GM23338 (cell line): Measurements from ENCODE around the gene NETO2.
"Not testable (repeated sequence)": the region's sequence is repeated elsewhere in the genome, so short reads cannot be mapped to it uniquely, and the experiment has no call there.

Experiments used
- EZH2 ChIP-seq: fragments of 200-600 bp; sonication (generic); IDR thresholded peaks from one replicate; pipeline ENCODE4 v1.8.0; 2017; ENCODE audit warnings: antibody characterized with exemption, mild to moderate bottlenecking, low read depth; ENCODE audit not compliant: unreplicated experiment
- EZH2phosphoT487 ChIP-seq: fragments of 200-600 bp; sonication (generic); IDR thresholded peaks from one replicate; pipeline ENCODE4 v1.8.1; 2018; ENCODE audit warnings: antibody characterized with exemption; ENCODE audit not compliant: unreplicated experiment
- JUNB ChIP-seq: IDR thresholded peaks from one replicate; pipeline ENCODE4 v1.6.1; 2016; ENCODE audit warnings: antibody characterized with exemption; ENCODE audit not compliant: unreplicated experiment
- POLR2AphosphoS5 ChIP-seq: IDR thresholded peaks from 2 replicates; pipeline ENCODE4 v1.6.1; 2016; ENCODE audit warnings: antibody characterized with exemption, low read depth
- ZNF331 ChIP-seq: fragments of 250-450 bp; sonication (Bioruptor Pico); IDR thresholded peaks from 2 replicates; pipeline ENCODE4 v1.5.0; 2020; ENCODE audit warnings: low read depth, mild to moderate bottlenecking, moderate library complexity
- TF ChIP-seq, protein P1 (sequence below), 2 experiments: fragments of 200-600 bp in 1 of 2; sonication (generic) in 1 of 2; conservative IDR thresholded peaks; 2 replicates each; pipeline versions ENCODE4 v1.5.1 to v1.6.1; 2016 to 2017; ENCODE audit warnings: antibody characterized with exemption in 2 of 2, low read depth in 2 of 2, mild to moderate bottlenecking in 2 of 2, moderate library complexity in 1 of 2
- TF ChIP-seq, protein P2 (sequence below): IDR thresholded peaks from one replicate; pipeline ENCODE4 v1.6.1; 2018; ENCODE audit warnings: antibody characterized with exemption; ENCODE audit not compliant: unreplicated experiment
- TF ChIP-seq, protein P3 (sequence below): IDR thresholded peaks from 2 replicates; pipeline ENCODE4 v1.6.1; 2016; ENCODE audit warnings: antibody characterized with exemption

DNA sequence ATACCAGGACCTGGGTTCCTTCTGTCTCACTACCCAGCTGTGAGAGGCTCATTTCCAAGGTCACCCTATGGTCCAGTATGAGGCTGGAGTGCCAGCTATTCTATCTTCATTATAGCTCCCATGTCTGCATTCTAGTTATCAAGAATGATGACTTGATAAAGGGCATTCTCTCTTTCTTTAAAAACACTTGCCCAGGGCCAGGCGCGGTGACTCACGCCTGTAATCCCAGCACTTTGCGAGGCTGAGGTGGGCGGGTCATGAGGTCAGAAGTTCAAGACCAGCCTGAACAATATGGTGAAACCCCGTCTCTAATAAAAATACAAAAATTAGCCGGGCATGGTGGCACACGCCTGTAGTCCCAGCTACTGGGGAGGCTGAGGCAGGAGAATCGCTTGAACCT is 5.8 kb downstream of the NETO2 start:
- TF ChIP-seq EZH2; POLR2AphosphoS5; EZH2phosphoT487; ZNF331 (CRISPR knock-in tag); JUNB: not testable (repeated sequence)
- TF ChIP-seq, protein P1, sequence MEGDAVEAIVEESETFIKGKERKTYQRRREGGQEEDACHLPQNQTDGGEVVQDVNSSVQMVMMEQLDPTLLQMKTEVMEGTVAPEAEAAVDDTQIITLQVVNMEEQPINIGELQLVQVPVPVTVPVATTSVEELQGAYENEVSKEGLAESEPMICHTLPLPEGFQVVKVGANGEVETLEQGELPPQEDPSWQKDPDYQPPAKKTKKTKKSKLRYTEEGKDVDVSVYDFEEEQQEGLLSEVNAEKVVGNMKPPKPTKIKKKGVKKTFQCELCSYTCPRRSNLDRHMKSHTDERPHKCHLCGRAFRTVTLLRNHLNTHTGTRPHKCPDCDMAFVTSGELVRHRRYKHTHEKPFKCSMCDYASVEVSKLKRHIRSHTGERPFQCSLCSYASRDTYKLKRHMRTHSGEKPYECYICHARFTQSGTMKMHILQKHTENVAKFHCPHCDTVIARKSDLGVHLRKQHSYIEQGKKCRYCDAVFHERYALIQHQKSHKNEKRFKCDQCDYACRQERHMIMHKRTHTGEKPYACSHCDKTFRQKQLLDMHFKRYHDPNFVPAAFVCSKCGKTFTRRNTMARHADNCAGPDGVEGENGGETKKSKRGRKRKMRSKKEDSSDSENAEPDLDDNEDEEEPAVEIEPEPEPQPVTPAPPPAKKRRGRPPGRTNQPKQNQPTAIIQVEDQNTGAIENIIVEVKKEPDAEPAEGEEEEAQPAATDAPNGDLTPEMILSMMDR (conservative IDR thresholded peaks at IDR 0.05; ENCODE audit: low read depth in 2 of 2), result not testable (repeated sequence)
- TF ChIP-seq, protein P2, sequence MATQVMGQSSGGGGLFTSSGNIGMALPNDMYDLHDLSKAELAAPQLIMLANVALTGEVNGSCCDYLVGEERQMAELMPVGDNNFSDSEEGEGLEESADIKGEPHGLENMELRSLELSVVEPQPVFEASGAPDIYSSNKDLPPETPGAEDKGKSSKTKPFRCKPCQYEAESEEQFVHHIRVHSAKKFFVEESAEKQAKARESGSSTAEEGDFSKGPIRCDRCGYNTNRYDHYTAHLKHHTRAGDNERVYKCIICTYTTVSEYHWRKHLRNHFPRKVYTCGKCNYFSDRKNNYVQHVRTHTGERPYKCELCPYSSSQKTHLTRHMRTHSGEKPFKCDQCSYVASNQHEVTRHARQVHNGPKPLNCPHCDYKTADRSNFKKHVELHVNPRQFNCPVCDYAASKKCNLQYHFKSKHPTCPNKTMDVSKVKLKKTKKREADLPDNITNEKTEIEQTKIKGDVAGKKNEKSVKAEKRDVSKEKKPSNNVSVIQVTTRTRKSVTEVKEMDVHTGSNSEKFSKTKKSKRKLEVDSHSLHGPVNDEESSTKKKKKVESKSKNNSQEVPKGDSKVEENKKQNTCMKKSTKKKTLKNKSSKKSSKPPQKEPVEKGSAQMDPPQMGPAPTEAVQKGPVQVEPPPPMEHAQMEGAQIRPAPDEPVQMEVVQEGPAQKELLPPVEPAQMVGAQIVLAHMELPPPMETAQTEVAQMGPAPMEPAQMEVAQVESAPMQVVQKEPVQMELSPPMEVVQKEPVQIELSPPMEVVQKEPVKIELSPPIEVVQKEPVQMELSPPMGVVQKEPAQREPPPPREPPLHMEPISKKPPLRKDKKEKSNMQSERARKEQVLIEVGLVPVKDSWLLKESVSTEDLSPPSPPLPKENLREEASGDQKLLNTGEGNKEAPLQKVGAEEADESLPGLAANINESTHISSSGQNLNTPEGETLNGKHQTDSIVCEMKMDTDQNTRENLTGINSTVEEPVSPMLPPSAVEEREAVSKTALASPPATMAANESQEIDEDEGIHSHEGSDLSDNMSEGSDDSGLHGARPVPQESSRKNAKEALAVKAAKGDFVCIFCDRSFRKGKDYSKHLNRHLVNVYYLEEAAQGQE, result not testable (repeated sequence)
- TF ChIP-seq, protein P3, sequence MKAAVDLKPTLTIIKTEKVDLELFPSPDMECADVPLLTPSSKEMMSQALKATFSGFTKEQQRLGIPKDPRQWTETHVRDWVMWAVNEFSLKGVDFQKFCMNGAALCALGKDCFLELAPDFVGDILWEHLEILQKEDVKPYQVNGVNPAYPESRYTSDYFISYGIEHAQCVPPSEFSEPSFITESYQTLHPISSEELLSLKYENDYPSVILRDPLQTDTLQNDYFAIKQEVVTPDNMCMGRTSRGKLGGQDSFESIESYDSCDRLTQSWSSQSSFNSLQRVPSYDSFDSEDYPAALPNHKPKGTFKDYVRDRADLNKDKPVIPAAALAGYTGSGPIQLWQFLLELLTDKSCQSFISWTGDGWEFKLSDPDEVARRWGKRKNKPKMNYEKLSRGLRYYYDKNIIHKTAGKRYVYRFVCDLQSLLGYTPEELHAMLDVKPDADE, result not testable (repeated sequence)
